ENCODE results near the gene KRAS. TPM values are rescaled to one million over a fixed set of nuclear protein-coding genes. Genes with fewer than 3 reads are reported as not detected.
A peak's percentile ranks its signal among the peaks of the same experiment; 100 is the strongest.

The KRAS gene
- total RNA-seq, 1 donor = 37.6 TPM

- no peaks in the 10 kb centered on the region for H3K27me3 ChIP-seq (ENCODE audit: insufficient read depth, low read length)
- no peaks in the 10 kb centered on the region for H3K4me1 ChIP-seq (ENCODE audit: insufficient read depth, low read length)
- no peak overlapping the region for H3K4me3 ChIP-seq (ENCODE audit: low read length)
- H3K9me3 ChIP-seq (ENCODE audit: low read depth, low read length) = no peaks in the 10 kb centered on the region
Measured at GRCh38 chr12:25264862-25265261, 14.1 kb upstream of the KRAS start.

GRCh38 chr12:25264114-25264513, 13.4 kb upstream of the KRAS start:
- H3K4me1 ChIP-seq (ENCODE audit: insufficient read depth, low read length) = no peaks in the 10 kb centered on the region
- no peaks in the 10 kb centered on the region for H3K9me3 ChIP-seq (ENCODE audit: low read depth, low read length)
- H3K27me3 ChIP-seq (ENCODE audit: insufficient read depth, low read length) = no peaks in the 10 kb centered on the region
- H3K4me3 ChIP-seq (ENCODE audit: low read length) = no peak overlapping the region

GRCh38 chr12:25263594-25263993, 12.9 kb upstream of the KRAS start:
- H3K4me1 ChIP-seq (ENCODE audit: insufficient read depth, low read length) = no peaks in the 10 kb centered on the region
- no peaks in the 10 kb centered on the region for H3K27me3 ChIP-seq (ENCODE audit: insufficient read depth, low read length)
- no peaks in the 10 kb centered on the region for H3K9me3 ChIP-seq (ENCODE audit: low read depth, low read length)
- H3K4me3 ChIP-seq (ENCODE audit: low read length) = no peak overlapping the region

- Histone ChIP-seq H3K4me3 (ENCODE audit: low read length) (no peak overlapping the region), H3K9me3 (ENCODE audit: low read depth, low read length) (no peaks in the 10 kb centered on the region)
Measured at GRCh38 chr12:25262389-25263074, 11.8 kb upstream of the KRAS start.

GRCh38 chr12:25257590-25258324, 7.0 kb upstream of the KRAS start:
- H3K9me3 ChIP-seq (ENCODE audit: low read depth, low read length) = no peaks in the 10 kb centered on the region
- no peaks in the 10 kb centered on the region for H3K27me3 ChIP-seq (ENCODE audit: insufficient read depth, low read length)
- no peak overlapping the region for H3K4me3 ChIP-seq (ENCODE audit: low read length)
- peaks cover 6% of the 10 kb centered on the region for H3K4me1 ChIP-seq (ENCODE audit: insufficient read depth, low read length)

More at GRCh38 chr12:25262389-25263074, 11.8 kb upstream of the KRAS start:
- H3K4me1 ChIP-seq (ENCODE audit: insufficient read depth, low read length) = no peaks in the 10 kb centered on the region
- no peaks in the 10 kb centered on the region for H3K27me3 ChIP-seq (ENCODE audit: insufficient read depth, low read length)

- Histone ChIP-seq H3K4me3 (ENCODE audit: low read length) (no peak overlapping the region), H3K27me3 (ENCODE audit: insufficient read depth, low read length) (no peaks in the 10 kb centered on the region), H3K9me3 (ENCODE audit: low read depth, low read length) (no peaks in the 10 kb centered on the region), H3K4me1 (ENCODE audit: insufficient read depth, low read length) (peaks cover 6% of the 10 kb centered on the region)
Measured at GRCh38 chr12:25256826-25257225, 6.1 kb upstream of the KRAS start.

GRCh38 chr12:25256005-25256404, 5.3 kb upstream of the KRAS start:
- Histone ChIP-seq H3K27me3 (ENCODE audit: insufficient read depth, low read length) (no peaks in the 10 kb centered on the region), H3K4me1 (ENCODE audit: insufficient read depth, low read length) (peaks cover 12% of the 10 kb centered on the region), H3K4me3 (ENCODE audit: low read length) (no peak overlapping the region), H3K9me3 (ENCODE audit: low read depth, low read length) (no peaks in the 10 kb centered on the region)

GRCh38 chr12:25254271-25254880, 3.6 kb upstream of the KRAS start:
- Histone ChIP-seq H3K4me3 (ENCODE audit: low read length) (no peak overlapping the region), H3K4me1 (ENCODE audit: insufficient read depth, low read length) (peaks cover 19% of the 10 kb centered on the region), H3K27me3 (ENCODE audit: insufficient read depth, low read length) (no peaks in the 10 kb centered on the region), H3K9me3 (ENCODE audit: low read depth, low read length) (no peaks in the 10 kb centered on the region)

- Histone ChIP-seq H3K27me3 (ENCODE audit: insufficient read depth, low read length) (no peaks in the 10 kb centered on the region), H3K4me1 (ENCODE audit: insufficient read depth, low read length) (peaks cover 28% of the 10 kb centered on the region), H3K9me3 (ENCODE audit: low read depth, low read length) (no peaks in the 10 kb centered on the region), H3K4me3 (ENCODE audit: low read length) (no peak overlapping the region)
Measured at GRCh38 chr12:25253371-25254068, 2.8 kb upstream of the KRAS start.

- Histone ChIP-seq H3K4me3 (ENCODE audit: low read length) (no peak overlapping the region), H3K27me3 (ENCODE audit: insufficient read depth, low read length) (no peaks in the 10 kb centered on the region), H3K4me1 (ENCODE audit: insufficient read depth, low read length) (peaks cover 31% of the 10 kb centered on the region), H3K9me3 (ENCODE audit: low read depth, low read length) (no peaks in the 10 kb centered on the region)
Measured at GRCh38 chr12:25252946-25253345, 2.2 kb upstream of the KRAS start.

GRCh38 chr12:25251769-25252168, 1.0 kb upstream of the KRAS start:
- no peaks in the 10 kb centered on the region for H3K27me3 ChIP-seq (ENCODE audit: insufficient read depth, low read length)
- H3K9me3 ChIP-seq (ENCODE audit: low read depth, low read length) = no peaks in the 10 kb centered on the region
- peak overlapping the region; percentile 62 for H3K4me3 ChIP-seq (ENCODE audit: low read length)
- peaks cover 31% of the 10 kb centered on the region for H3K4me1 ChIP-seq (ENCODE audit: insufficient read depth, low read length)

- peaks cover 31% of the 10 kb centered on the region for H3K4me1 ChIP-seq (ENCODE audit: insufficient read depth, low read length)
- H3K4me3 ChIP-seq (ENCODE audit: low read length) = peak overlapping the region; percentile 62
Measured at GRCh38 chr12:25249931-25250738, 594 bp downstream of the KRAS start.

GRCh38 chr12:25248732-25249131, 2.0 kb downstream of the KRAS start:
- no peaks in the 10 kb centered on the region for H3K27me3 ChIP-seq (ENCODE audit: insufficient read depth, low read length)
- H3K9me3 ChIP-seq (ENCODE audit: low read depth, low read length) = no peaks in the 10 kb centered on the region
- no peak overlapping the region for H3K4me3 ChIP-seq (ENCODE audit: low read length)
- H3K4me1 ChIP-seq (ENCODE audit: insufficient read depth, low read length) = peaks cover 29% of the 10 kb centered on the region

More at GRCh38 chr12:25249931-25250738, 594 bp downstream of the KRAS start:
- H3K27me3 ChIP-seq (ENCODE audit: insufficient read depth, low read length) = no peaks in the 10 kb centered on the region
- no peaks in the 10 kb centered on the region for H3K9me3 ChIP-seq (ENCODE audit: low read depth, low read length)

GRCh38 chr12:25248137-25248536, 2.6 kb downstream of the KRAS start:
- Histone ChIP-seq H3K4me3 (ENCODE audit: low read length) (no peak overlapping the region), H3K9me3 (ENCODE audit: low read depth, low read length) (no peaks in the 10 kb centered on the region), H3K27me3 (ENCODE audit: insufficient read depth, low read length) (no peaks in the 10 kb centered on the region), H3K4me1 (ENCODE audit: insufficient read depth, low read length) (peaks cover 26% of the 10 kb centered on the region)
